ENCODE data around the gene DPCD. TPM values are rescaled to one million over a fixed set of nuclear protein-coding genes. Genes with fewer than 3 reads are reported as not detected.

Gene DPCD
- total and polyA plus RNA-seq, 10 donors = 3.2 to 9.6 (median 4.5) TPM

- TF ChIP-seq POLR2A (IDR thresholded peaks at IDR 0.05) (no peak), POLR2AphosphoS5 (IDR thresholded peaks at IDR 0.05) (no peak), CTCF (IDR thresholded peaks at IDR 0.05 in 8 of 11, conservative IDR thresholded peaks at IDR 0.05 in 3 of 11) (no peak)
- no peaks in the 10 kb centered on the region for H3K9me3 ChIP-seq
- intact Hi-C loops (cut with DNase I; ENCODE audit: low total_unique reads) = no loop called here
- H3K4me1 ChIP-seq = no peaks in the 10 kb centered on the region
- H3K27ac ChIP-seq = no peak overlapping the region
- DNase-seq = no peak
- peaks cover 0 to 92% (median 13%) of the 10 kb centered on the region in 6 donors for H3K36me3 ChIP-seq
- WGBS, 5 donors = 77 to 93% (median 84%) methylated on average over 3 of the region's 3 CpGs
- no peaks in the 10 kb centered on the region for H3K27me3 ChIP-seq (replicated peaks in 1 of 7)
- H3K4me3 ChIP-seq = no peak overlapping the region
These were observed 55.4 kb downstream of the DPCD start for GRCh38 chr10:101643546-101643945.

- no peak for DNase-seq
- intact Hi-C loops (cut with DNase I; ENCODE audit: low total_unique reads) = no loop called here
- H3K27me3 ChIP-seq (replicated peaks in 1 of 7) = no peaks in the 10 kb centered on the region
- TF ChIP-seq POLR2A (IDR thresholded peaks at IDR 0.05) (no peak), CTCF (IDR thresholded peaks at IDR 0.05 in 8 of 11, conservative IDR thresholded peaks at IDR 0.05 in 3 of 11) (no peak), POLR2AphosphoS5 (IDR thresholded peaks at IDR 0.05) (no peak)
- no peak overlapping the region for H3K27ac ChIP-seq
- WGBS, 5 donors = 85 to 96% (median 86%) methylated on average over 3 of the region's 3 CpGs
- H3K9me3 ChIP-seq = no peaks in the 10 kb centered on the region
- H3K4me1 ChIP-seq = no peaks in the 10 kb centered on the region
- peaks cover 0 to 92% (median 13%) of the 10 kb centered on the region in 6 donors for H3K36me3 ChIP-seq
- no peak overlapping the region for H3K4me3 ChIP-seq
These were observed 55.9 kb downstream of the DPCD start for GRCh38 chr10:101644002-101644401.

- Histone ChIP-seq H3K4me1 (no peaks in the 10 kb centered on the region), H3K36me3 (peaks cover 0 to 93% (median 20%) of the 10 kb centered on the region in 6 donors), H3K27ac (no peak overlapping the region), H3K4me3 (no peak overlapping the region), H3K27me3 (replicated peaks in 1 of 7) (no peaks in the 10 kb centered on the region), H3K9me3 (no peaks in the 10 kb centered on the region)
- TF ChIP-seq CTCF (IDR thresholded peaks at IDR 0.05 in 8 of 11, conservative IDR thresholded peaks at IDR 0.05 in 3 of 11) (no peak), POLR2AphosphoS5 (IDR thresholded peaks at IDR 0.05) (no peak), POLR2A (IDR thresholded peaks at IDR 0.05) (no peak)
- intact Hi-C loops (cut with DNase I; ENCODE audit: low total_unique reads) = no loop called here
- DNase-seq = no peak
- 85 to 100% (median 96%) methylated on average over 1 of the region's 1 CpG for WGBS, 5 donors
These were observed 57.5 kb downstream of the DPCD start for GRCh38 chr10:101645659-101646058.

- no peak for TF ChIP-seq CTCF (IDR thresholded peaks at IDR 0.05 in 8 of 11, conservative IDR thresholded peaks at IDR 0.05 in 3 of 11)
- TF ChIP-seq POLR2AphosphoS5 (IDR thresholded peaks at IDR 0.05) = no peak
- no peak for TF ChIP-seq POLR2A (IDR thresholded peaks at IDR 0.05)
- intact Hi-C loops (cut with DNase I; ENCODE audit: low total_unique reads) = no loop called here
- Histone ChIP-seq H3K27ac (no peak overlapping the region), H3K36me3 (peaks cover 0 to 97% (median 23%) of the 10 kb centered on the region in 6 donors), H3K9me3 (no peaks in the 10 kb centered on the region), H3K4me3 (no peak overlapping the region), H3K4me1 (no peaks in the 10 kb centered on the region), H3K27me3 (replicated peaks in 1 of 7) (no peaks in the 10 kb centered on the region)
- DNase-seq = no peak
- 93 to 100% (median 96%) methylated on average over 4 to 6 of the region's 6 CpGs for WGBS, 5 donors
These were observed 58.2 kb downstream of the DPCD start for GRCh38 chr10:101646364-101646763.

Measured in spleen (tissue), 11 donors.